DMS53 (cell line): ENCODE data around the gene C1QTNF9B.

Experiments
- DNase-seq: peaks from one replicate; lab custom pipeline; 2025; lab: John Stamatoyannopoulos, UW

The C1QTNF9B gene

DNA sequence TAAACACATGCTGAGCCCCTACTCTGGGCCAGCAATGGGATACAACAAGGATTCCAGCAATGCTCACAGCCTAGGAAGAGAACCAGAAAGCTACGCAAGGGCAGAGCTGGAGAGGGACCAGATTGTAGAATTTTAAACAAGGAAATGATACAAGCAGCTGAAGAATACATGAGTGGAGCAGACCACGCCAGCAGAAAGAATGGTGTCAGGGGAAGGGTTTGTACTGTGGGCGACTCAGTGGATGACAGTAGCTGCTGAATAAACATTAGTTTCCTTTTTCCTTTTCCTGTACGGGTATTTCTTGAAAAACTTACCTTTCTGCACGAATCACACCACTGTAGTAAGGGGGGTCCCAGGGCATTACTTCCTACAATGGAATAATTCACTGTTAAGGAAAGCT, 38.8 kb downstream of the C1QTNF9B start:
- no peak for DNase-seq

DNA sequence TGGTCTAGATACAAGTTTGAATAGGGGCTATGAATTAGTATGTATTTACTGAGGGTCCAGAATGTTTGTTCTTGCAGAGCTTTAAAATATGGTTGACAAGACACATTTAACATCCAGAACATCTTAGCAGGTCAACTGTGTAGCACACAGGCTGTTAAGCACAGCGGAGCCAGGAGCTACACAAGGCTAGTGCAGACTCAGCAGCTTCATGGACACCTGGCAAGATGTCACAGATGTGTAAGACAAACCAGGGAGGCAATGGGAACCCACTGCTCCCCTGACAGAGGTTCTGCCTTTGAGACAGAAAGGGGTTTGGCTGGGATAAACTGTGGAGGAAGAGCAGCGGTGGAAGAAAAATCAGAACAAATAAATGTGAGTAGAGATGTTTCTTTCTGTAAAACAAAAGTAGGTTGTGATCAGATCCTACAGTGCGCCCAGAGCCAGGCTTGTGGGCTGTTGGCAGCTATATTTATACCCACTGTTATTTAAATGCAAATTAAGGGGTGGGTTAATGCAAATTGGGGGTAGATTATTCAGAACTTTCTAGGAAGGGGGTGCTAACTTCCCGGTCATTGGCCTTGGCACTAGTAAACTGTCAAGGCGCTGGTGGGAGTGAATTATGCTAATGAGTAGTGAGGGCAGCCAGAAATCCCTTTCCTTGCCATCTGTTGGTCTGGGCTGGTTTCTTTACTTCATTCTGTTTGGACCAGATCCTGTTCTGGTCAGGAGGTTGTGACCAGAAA, 41.1 kb downstream of the C1QTNF9B start:
- DNase-seq: no peak

DNA sequence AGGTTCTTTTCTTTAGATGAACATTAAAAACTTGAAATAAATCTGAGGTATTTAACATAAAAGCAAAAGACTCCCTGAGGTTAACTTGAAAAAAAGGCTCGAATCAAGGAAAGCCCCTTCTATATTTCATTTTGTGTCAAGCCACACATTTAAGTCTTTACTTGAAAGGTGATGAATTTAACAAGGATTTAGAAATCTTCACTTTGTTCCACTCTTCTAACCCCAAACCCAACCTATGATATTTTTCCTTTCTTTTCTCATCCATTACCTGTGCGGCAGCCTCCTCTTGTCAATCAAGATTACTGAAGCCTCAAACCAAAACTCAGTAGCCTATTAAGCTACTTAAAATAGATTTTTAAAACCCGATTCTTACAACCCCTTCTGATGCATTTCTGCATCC, 41.9 kb downstream of the C1QTNF9B start:
- DNase-seq: no peak

DNA sequence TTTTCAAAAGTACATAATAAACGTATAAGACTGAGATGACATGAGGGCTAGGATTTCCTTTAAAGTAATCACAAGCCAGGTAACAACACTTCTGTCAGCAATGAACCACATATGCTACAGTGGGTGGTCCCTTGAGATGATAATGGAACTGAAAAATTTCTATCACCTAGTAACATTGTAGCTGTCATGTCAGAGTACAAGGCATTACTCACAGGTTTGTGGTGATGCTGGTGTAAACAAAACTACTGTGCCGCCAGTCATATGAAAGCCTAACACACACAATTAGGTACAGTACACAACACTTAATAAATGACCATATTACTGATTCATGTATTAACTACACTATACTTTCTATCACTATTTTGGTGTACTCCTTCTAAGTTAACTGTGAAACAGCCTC, 45.0 kb downstream of the C1QTNF9B start:
- DNase-seq: no peak

DNA sequence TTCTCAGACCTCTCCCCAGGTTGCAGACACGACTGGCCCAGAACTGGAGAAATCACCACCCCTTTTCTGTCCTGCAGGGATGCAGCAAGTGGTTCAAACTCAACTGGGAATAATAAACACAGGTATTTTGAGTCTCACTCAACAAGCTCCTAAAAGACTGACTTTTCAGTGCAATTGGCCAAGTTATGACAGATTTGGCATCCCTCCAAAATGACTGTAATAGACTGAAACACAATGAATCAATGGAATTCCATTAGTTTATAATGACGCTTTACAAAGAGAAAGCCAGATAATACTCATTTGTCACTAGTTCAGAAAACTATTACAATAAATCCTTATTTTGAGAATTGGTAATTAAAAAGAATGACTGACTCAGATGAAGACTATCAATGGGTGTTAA, 46.2 kb downstream of the C1QTNF9B start:
- DNase-seq: no peak

DNA sequence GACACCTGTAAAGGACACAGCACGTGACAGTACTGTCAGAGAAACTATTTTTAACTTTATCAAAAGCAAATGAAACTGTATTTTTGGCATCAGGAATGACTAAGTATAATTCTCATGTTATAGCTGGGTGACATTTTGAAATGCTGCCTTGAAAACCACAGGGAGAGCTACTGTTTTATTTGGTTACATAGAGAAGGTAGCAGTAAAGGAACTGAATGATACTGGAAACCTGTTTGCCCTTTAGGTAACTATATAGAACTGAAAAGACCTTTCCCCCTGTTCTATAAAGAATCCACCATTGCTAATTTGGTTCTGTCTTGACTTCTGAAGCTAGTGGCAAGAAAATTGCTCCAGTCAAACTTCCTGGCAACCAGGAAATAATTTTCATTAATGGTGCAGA, 47.2 kb downstream of the C1QTNF9B start:
- no peak for DNase-seq

DNA sequence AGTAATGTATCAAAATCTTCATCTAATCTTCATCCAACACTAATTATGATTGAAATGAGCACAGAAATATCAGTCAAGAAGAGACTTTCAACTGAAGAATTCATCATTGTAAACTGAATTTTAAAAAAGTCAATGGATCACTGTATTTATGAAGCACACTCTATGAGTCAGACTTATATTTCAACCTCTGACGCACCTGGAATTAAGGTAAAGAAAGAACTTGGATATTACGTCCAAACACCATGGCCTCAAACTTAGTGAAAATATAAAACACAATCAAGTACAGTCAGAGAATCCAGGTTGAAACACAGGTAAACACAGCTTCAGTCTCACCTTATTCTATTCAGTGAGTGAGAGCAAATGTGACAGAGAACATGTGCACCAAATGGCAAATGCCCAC, 47.6 kb downstream of the C1QTNF9B start:
- no peak for DNase-seq

DNA sequence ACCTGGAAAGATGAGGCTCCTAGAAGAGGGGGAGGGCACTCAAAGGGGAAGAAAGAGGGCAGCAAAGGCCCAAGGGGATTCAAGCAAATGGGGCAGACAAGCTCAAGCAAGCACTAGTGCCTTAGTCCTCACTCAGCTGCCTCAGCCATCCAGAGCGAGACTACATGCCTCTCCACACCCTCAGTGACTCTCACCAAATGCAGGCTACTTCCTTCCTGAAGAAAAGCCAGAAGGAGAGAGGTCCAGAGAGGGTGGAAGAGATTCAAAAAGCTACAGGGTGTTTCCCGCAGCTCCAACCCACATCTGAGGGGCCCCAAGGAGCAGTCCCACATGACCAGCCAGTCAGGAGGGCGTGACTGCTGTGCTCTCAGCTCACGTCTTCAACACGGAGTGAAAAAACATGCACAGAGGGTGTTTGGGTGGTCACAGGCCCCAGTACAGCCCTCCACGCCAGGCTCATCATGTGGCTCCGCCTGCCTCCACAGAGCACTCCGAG, 48.6 kb downstream of the C1QTNF9B start:
- no peak for DNase-seq

DNA sequence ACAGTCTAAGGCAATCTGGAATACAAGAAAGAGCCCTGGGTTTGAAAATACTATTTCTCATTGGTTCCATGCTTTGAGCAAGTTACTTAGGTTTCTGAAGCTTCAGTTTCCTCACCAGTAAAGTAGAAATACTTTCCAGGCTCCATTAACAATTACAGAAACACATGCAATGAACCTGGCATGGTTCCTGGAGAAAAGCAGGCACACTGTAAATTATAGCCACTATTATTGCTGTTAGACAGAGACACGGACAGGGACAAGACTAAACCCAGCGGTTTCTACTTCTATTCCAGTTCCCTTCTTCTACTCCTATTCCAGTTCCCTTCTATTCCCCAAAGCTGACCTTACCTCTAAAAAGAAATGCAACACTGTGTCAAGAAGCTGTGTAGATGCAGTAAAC, 49.3 kb downstream of the C1QTNF9B start:
- no peak for DNase-seq

DNA sequence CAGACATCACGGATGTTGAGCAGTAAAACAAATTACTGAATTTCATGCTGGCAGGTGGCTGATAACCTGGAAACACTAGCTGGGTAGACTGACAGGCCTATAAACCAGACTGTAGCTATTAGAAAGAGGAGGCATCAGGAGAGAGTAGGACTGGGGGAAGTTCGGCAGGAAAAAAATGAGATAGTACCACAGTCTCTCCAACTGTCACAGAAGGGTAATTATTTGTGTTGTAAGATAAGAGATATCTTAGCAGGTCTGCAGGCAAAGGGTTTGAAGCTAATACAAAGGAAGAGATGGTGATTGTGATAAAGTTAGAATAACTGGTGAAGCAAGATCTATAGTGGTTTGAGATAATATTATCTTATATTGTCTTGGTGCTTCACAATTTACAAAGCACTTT, 49.8 kb downstream of the C1QTNF9B start:
- DNase-seq: no peak

DNA sequence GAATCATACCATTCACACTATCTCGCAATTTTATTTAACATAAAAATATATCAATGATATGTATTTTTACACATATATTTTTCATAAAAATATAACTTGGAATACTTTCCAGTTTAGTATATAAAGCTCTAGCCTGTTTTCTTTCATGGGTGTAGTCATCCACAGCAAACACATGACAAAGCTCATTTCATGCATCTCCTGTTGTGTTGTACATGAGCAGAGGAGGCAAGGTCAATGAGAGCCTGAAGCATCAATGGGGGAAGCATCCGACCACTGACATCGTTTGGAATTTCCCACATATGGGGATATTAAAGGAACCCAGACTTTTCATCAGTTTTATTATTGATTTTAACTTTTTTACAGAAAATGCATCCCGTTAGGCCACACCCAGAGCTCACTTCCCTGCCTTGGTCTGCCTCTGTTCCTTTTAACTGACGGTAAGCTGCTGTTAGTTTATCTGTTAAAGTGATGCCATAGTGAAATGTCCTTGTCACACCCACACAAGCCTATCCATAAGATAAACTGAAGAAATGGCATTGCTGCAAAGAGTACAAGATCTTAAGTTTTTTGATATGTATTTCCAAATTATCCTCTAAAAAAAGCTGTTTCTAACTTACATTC, 52.1 kb downstream of the C1QTNF9B start:
- DNase-seq: no peak

DNA sequence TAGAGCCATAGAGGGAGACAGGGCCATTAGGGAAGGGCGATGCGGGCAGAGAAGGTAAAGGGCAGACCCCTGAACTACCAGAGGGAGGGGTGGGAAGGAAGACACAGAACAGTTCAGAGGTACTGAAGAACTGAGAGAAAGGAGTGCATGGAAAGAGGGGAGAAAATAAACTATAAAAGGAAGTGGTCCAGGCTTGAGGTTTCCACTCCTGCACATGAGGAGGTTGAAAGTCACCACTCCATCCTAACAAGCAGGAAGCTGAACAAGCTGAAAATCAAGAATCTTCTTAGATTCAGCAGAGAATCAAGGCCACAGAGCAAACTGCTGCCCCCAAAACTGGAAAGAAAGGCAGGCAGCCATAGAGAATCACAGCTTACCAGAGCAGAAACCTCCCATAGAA, 53.2 kb downstream of the C1QTNF9B start:
- no peak for DNase-seq

DNA sequence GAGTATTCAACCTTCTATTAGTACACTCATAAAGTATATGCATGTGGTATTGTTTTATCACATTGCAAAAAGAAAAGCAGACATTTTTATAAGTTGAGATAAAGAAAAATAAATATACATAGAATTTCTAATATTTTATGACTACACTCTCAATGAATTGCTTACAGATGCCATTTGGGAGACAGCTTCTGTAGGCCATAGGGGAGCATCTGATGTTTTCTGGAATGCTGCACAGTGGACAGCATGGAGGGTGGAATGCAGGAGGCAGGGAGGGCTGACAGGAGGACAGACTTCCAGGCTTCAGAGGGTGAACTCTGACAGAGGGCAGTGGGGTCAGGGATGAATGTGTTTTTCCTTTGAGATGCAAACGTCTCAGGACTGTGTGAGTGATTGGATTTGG, 53.9 kb downstream of the C1QTNF9B start:
- no peak for DNase-seq

DNA sequence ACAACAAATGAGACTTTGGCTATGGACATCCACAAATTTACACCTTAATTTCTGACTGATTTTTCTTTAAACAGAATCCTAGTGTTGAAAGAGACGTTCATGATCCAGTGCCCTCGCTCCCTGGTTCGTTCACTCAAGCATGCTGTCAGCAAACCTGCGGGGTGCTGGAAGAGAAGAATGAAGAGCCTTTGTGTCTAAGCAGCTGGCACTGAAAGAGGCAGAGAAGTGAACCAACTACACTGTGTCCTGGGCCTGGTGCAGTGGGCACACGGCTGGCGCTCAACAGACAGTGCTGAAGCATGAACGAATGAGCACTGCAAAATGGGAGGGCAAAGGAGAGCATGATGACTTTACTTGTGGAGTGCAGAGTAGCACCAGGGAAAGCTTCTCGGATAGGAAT, 54.9 kb downstream of the C1QTNF9B start:
- no peak for DNase-seq
